ENCODE results near the gene TMEM130.

The TMEM130 gene

GRCh38 chr7:98841179-98841997, 28.4 kb downstream of the TMEM130 start:
- DNase-seq (ENCODE audit: low read depth in 2 of 2), result peak; percentile 44 to 67

- DNase-seq (ENCODE audit: low read depth in 2 of 2), result no peak
Measured at GRCh38 chr7:98840722-98841121, 29.1 kb downstream of the TMEM130 start.

- DNase-seq (ENCODE audit: low read depth in 2 of 2), result no peak
Measured at GRCh38 chr7:98840096-98840495, 29.7 kb downstream of the TMEM130 start.

- DNase-seq (ENCODE audit: low read depth in 2 of 2), result no peak
Measured at GRCh38 chr7:98837630-98837972, 32.2 kb downstream of the TMEM130 start.

GRCh38 chr7:98836811-98837629, 32.8 kb downstream of the TMEM130 start:
- DNase-seq (ENCODE audit: low read depth in 2 of 2), result peak in 1 of 2 experiments; percentile 28

GRCh38 chr7:98834949-98835348, 34.9 kb downstream of the TMEM130 start:
- no peak for DNase-seq (ENCODE audit: low read depth in 2 of 2)

GRCh38 chr7:98833022-98833421, 36.8 kb downstream of the TMEM130 start:
- DNase-seq (ENCODE audit: low read depth in 2 of 2), result no peak

- DNase-seq (ENCODE audit: low read depth in 2 of 2), result peak in 1 of 2 experiments; percentile 38
Measured at GRCh38 chr7:98831641-98832221, 38.1 kb downstream of the TMEM130 start.

- DNase-seq (ENCODE audit: low read depth in 2 of 2), result no peak
Measured at GRCh38 chr7:98830972-98831548, 38.8 kb downstream of the TMEM130 start.

GRCh38 chr7:98828368-98828767, 41.4 kb downstream of the TMEM130 start:
- DNase-seq (ENCODE audit: low read depth in 2 of 2), result no peak

GRCh38 chr7:98827258-98827657, 42.6 kb downstream of the TMEM130 start:
- DNase-seq (ENCODE audit: low read depth in 2 of 2), result no peak

- DNase-seq (ENCODE audit: low read depth in 2 of 2), result no peak
Measured at GRCh38 chr7:98826811-98827231, 43.0 kb downstream of the TMEM130 start.

GRCh38 chr7:98826387-98826786, 43.4 kb downstream of the TMEM130 start:
- no peak for DNase-seq (ENCODE audit: low read depth in 2 of 2)

GRCh38 chr7:98823226-98823625, 46.6 kb downstream of the TMEM130 start:
- DNase-seq (ENCODE audit: low read depth in 2 of 2), result no peak

GRCh38 chr7:98821348-98821747, 48.5 kb downstream of the TMEM130 start:
- DNase-seq (ENCODE audit: low read depth in 2 of 2), result no peak

- DNase-seq (ENCODE audit: low read depth in 2 of 2), result no peak
Measured at GRCh38 chr7:98816967-98817710, 52.7 kb downstream of the TMEM130 start.

- DNase-seq (ENCODE audit: low read depth in 2 of 2), result no peak
Measured at GRCh38 chr7:98816241-98816640, 53.6 kb downstream of the TMEM130 start.

- no peak for DNase-seq (ENCODE audit: low read depth in 2 of 2)
Measured at GRCh38 chr7:98815313-98815712, 54.5 kb downstream of the TMEM130 start.

- DNase-seq (ENCODE audit: low read depth in 2 of 2), result no peak
Measured at GRCh38 chr7:98811299-98811698, 58.5 kb downstream of the TMEM130 start.

GRCh38 chr7:98810153-98810802, 59.5 kb downstream of the TMEM130 start:
- DNase-seq (ENCODE audit: low read depth in 2 of 2), result no peak

Data from stimulated activated CD4-positive, alpha-beta T cell treated with anti-CD3 and anti-CD28 coated beads, Interleukin-12 subunit alpha, Interleukin-12 subunit beta, amount 100 ng/mL, for 24 hours (primary cell).